Type B pancreatic cell (in vitro differentiated cells): ENCODE data around the gene UTF1. TPM values are rescaled to one million over a fixed set of nuclear protein-coding genes. Genes with fewer than 3 reads are reported as not detected.

ENCODE experiments used
- DNase-seq: peaks from one replicate; pipeline ENCODE4 v3.0.0; 2021; ENCODE audit warnings: mixed read lengths; ENCODE audit not compliant: unreplicated experiment; ENCODE audit errors: extremely low spot score
- H3K27ac Mint-ChIP-seq: 2 replicates; pipeline ENCODE4 v1.8.0; 2021; ENCODE audit warnings: mild to moderate bottlenecking, mixed read lengths
- H3K27me3 Mint-ChIP-seq: 2 replicates; pipeline ENCODE4 v1.8.0; 2021; ENCODE audit warnings: mixed read lengths
- H3K36me3 Mint-ChIP-seq: 2 replicates; pipeline ENCODE4 v1.8.0; 2021; ENCODE audit warnings: mixed read lengths
- H3K4me1 Mint-ChIP-seq: one replicate; pipeline ENCODE4 v1.8.0; 2021; ENCODE audit warnings: mixed read lengths; ENCODE audit not compliant: unreplicated experiment
- H3K4me3 Mint-ChIP-seq: 2 replicates; pipeline ENCODE4 v1.8.0; 2021; ENCODE audit warnings: mild to moderate bottlenecking, mixed read lengths
- H3K9me3 Mint-ChIP-seq: 2 replicates; pipeline ENCODE4 v1.8.0; 2021; ENCODE audit warnings: mixed read lengths
- CTCF ChIP-seq: fragments of 200-600 bp; sonication (generic); conservative IDR thresholded peaks from 2 replicates; pipeline ENCODE4 v1.5.0; 2021; ENCODE audit warnings: antibody characterized with exemption, mild to moderate bottlenecking
- total RNA-seq: library from RNA; stranded (reverse); gene quantifications from 2 replicates; pipeline ENCODE4 v1.2.1, GENCODE V29; 2021; ENCODE audit warnings: low replicate concordance

UTF1 gene
- total RNA-seq, 1 donor from 2014 or later: not detected

- no peaks in the 10 kb centered on the region for H3K4me1 Mint-ChIP-seq
- H3K36me3 Mint-ChIP-seq: no peaks in the 10 kb centered on the region
- H3K27me3 Mint-ChIP-seq: peaks cover 13% of the 10 kb centered on the region
- no peak overlapping the region for H3K27ac Mint-ChIP-seq
- no peak for TF ChIP-seq CTCF
- DNase-seq: no peak
- peaks cover 12% of the 10 kb centered on the region for H3K9me3 Mint-ChIP-seq
- H3K4me3 Mint-ChIP-seq: no peak overlapping the region
These were observed 35.9 kb upstream of the UTF1 start for GRCh38 chr10:133194151-133194550.

GRCh38 chr10:133195096-133195495, 34.9 kb upstream of the UTF1 start:
- H3K4me3 Mint-ChIP-seq: no peak overlapping the region

GRCh38 chr10:133195611-133196010, 34.4 kb upstream of the UTF1 start:
- H3K36me3 Mint-ChIP-seq: no peaks in the 10 kb centered on the region
- peaks cover 12% of the 10 kb centered on the region for H3K9me3 Mint-ChIP-seq
- H3K27ac Mint-ChIP-seq: no peak overlapping the region
- H3K4me1 Mint-ChIP-seq: no peaks in the 10 kb centered on the region
- no peak for TF ChIP-seq CTCF
- H3K27me3 Mint-ChIP-seq: peaks cover 13% of the 10 kb centered on the region
- H3K4me3 Mint-ChIP-seq: no peak overlapping the region
- no peak for DNase-seq

More at GRCh38 chr10:133195096-133195495, 34.9 kb upstream of the UTF1 start:
- no peak for DNase-seq
- Mint-ChIP-seq H3K9me3 (peaks cover 12% of the 10 kb centered on the region), H3K27me3 (peaks cover 13% of the 10 kb centered on the region), H3K36me3 (no peaks in the 10 kb centered on the region), H3K27ac (no peak overlapping the region), H3K4me1 (no peaks in the 10 kb centered on the region)
- no peak for TF ChIP-seq CTCF

GRCh38 chr10:133196221-133196915, 33.6 kb upstream of the UTF1 start:
- no peaks in the 10 kb centered on the region for H3K4me1 Mint-ChIP-seq
- H3K27ac Mint-ChIP-seq: no peak overlapping the region
- H3K36me3 Mint-ChIP-seq: no peaks in the 10 kb centered on the region
- no peak for TF ChIP-seq CTCF
- H3K9me3 Mint-ChIP-seq: peaks cover 12% of the 10 kb centered on the region
- no peak overlapping the region for H3K4me3 Mint-ChIP-seq
- no peak for DNase-seq
- peaks cover 13% of the 10 kb centered on the region for H3K27me3 Mint-ChIP-seq

GRCh38 chr10:133196936-133197758, 32.9 kb upstream of the UTF1 start:
- Mint-ChIP-seq H3K4me3 (no peak overlapping the region), H3K4me1 (no peaks in the 10 kb centered on the region), H3K36me3 (no peaks in the 10 kb centered on the region), H3K27me3 (peaks cover 10% of the 10 kb centered on the region), H3K27ac (no peak overlapping the region), H3K9me3 (peaks cover 12% of the 10 kb centered on the region)
- DNase-seq: no peak
- no peak for TF ChIP-seq CTCF
